ENCODE data around the gene DLGAP1. TPM values are rescaled to one million over a fixed set of nuclear protein-coding genes. Genes with fewer than 3 reads are reported as not detected.
A peak's percentile ranks its signal among the peaks of the same experiment; 100 is the strongest.

The DLGAP1 gene
- total and polyA plus RNA-seq, 7 donors, result 0.13 to 2.6 (median 1.3) TPM; not detected in 1

GRCh38 chr18:3460823-3461398 is 994.2 kb downstream of the DLGAP1 start:
- intact Hi-C loops (cut with DNase I), result no loop called here
- Histone ChIP-seq H3K4me1 (peaks cover 0 to 29% (median 13%) of the 10 kb centered on the region in 4 donors), H3K27ac (no peak overlapping the region), H3K4me3 (no peak overlapping the region), H3K27me3 (no peaks in the 10 kb centered on the region), H3K9me3 (peaks cover 0 to 3% (median 0%) of the 10 kb centered on the region in 4 donors), H3K36me3 (peaks cover 0 to 38% (median 25%) of the 10 kb centered on the region in 4 donors)
- DNase-seq, result no peak
- WGBS, 2 donors, result 96 to 97% methylated on average over 4 of the region's 4 CpGs
- TF ChIP-seq CTCF (IDR thresholded peaks at IDR 0.05) (no peak), POLR2A (IDR thresholded peaks at IDR 0.05) (no peak), POLR2AphosphoS5 (IDR thresholded peaks at IDR 0.05) (no peak), EP300 (IDR thresholded peaks at IDR 0.05) (no peak)

- H3K27ac ChIP-seq, result peak overlapping the region in 1 of 4 donors; percentile 24
- TF ChIP-seq POLR2AphosphoS5 (IDR thresholded peaks at IDR 0.05) (no peak), POLR2A (IDR thresholded peaks at IDR 0.05) (no peak), EP300 (IDR thresholded peaks at IDR 0.05) (no peak), CTCF (IDR thresholded peaks at IDR 0.05) (no peak)
- WGBS, 2 donors, result 25 to 59% methylated on average over 5 of the region's 5 CpGs
Observed at GRCh38 chr18:3458952-3459853, 995.9 kb downstream of the DLGAP1 start.

GRCh38 chr18:3458378-3458777 is 996.7 kb downstream of the DLGAP1 start:
- H3K27ac ChIP-seq, result peak overlapping the region in 1 of 4 donors; percentile 24
- no peak for DNase-seq
- peaks cover 0 to 38% (median 25%) of the 10 kb centered on the region in 4 donors for H3K36me3 ChIP-seq
- no peak for TF ChIP-seq EP300 (IDR thresholded peaks at IDR 0.05)
- no peak for TF ChIP-seq CTCF (IDR thresholded peaks at IDR 0.05)
- TF ChIP-seq POLR2A (IDR thresholded peaks at IDR 0.05), result no peak
- no peak for TF ChIP-seq POLR2AphosphoS5 (IDR thresholded peaks at IDR 0.05)
- H3K4me3 ChIP-seq, result no peak overlapping the region
- 12 to 54% methylated on average over 3 of the region's 3 CpGs for WGBS, 2 donors
- peaks cover 0 to 3% (median 0%) of the 10 kb centered on the region in 4 donors for H3K9me3 ChIP-seq
- H3K4me1 ChIP-seq, result peaks cover 0 to 48% (median 25%) of the 10 kb centered on the region in 4 donors
- no peaks in the 10 kb centered on the region for H3K27me3 ChIP-seq
- intact Hi-C loops (cut with DNase I), result loop anchor here (5.0 to 10.0 kb wide), 2 partner anchors 209 to 484 kb away; no protein-coding TSS in a partner anchor

More at GRCh38 chr18:3458952-3459853, 995.9 kb downstream of the DLGAP1 start:
- Histone ChIP-seq H3K4me3 (no peak overlapping the region), H3K36me3 (peaks cover 0 to 38% (median 25%) of the 10 kb centered on the region in 4 donors), H3K4me1 (peaks cover 0 to 46% (median 24%) of the 10 kb centered on the region in 4 donors), H3K27me3 (no peaks in the 10 kb centered on the region), H3K9me3 (peaks cover 0 to 3% (median 0%) of the 10 kb centered on the region in 4 donors)
- intact Hi-C loops (cut with DNase I), result loop anchor here (5.0 to 10.0 kb wide), 2 partner anchors 208 to 484 kb away; no protein-coding TSS in a partner anchor
- no peak for DNase-seq

GRCh38 chr18:3457261-3457724 is 997.8 kb downstream of the DLGAP1 start:
- TF ChIP-seq EP300 (IDR thresholded peaks at IDR 0.05) (no peak), POLR2A (IDR thresholded peaks at IDR 0.05) (no peak), CTCF (IDR thresholded peaks at IDR 0.05) (no peak), POLR2AphosphoS5 (IDR thresholded peaks at IDR 0.05) (no peak)
- WGBS, 2 donors, result 15 to 67% methylated on average over 15 of the region's 15 CpGs
- peaks cover 0 to 3% (median 0%) of the 10 kb centered on the region in 4 donors for H3K9me3 ChIP-seq
- peaks cover 0 to 38% (median 25%) of the 10 kb centered on the region in 4 donors for H3K36me3 ChIP-seq
- no peak overlapping the region for H3K4me3 ChIP-seq
- no peak for DNase-seq
- peaks cover 0 to 58% (median 34%) of the 10 kb centered on the region in 4 donors for H3K4me1 ChIP-seq
- intact Hi-C loops (cut with DNase I), result loop anchor here (5.0 to 10.0 kb wide), 2 partner anchors 210 to 482 kb away; no protein-coding TSS in a partner anchor
- peak overlapping the region in 1 of 4 donors; percentile 98 for H3K27ac ChIP-seq
- no peaks in the 10 kb centered on the region for H3K27me3 ChIP-seq
